OCI-LY3 (cell line): ENCODE data around the gene MGAT2.

Experiments used
- H2AFZ ChIP-seq: fragments of 200-600, 300-600 bp; shearing (Covaris generic); 2 replicates; pipeline ENCODE4 v1.6.0; 2014; ENCODE audit warnings: antibody characterized with exemption, low read depth, low read length
- H3K27ac ChIP-seq: fragments of 200-600, 300-600 bp; sonication (generic); 2 replicates; pipeline ENCODE4 v1.5.1; 2014; ENCODE audit warnings: mild to moderate bottlenecking, low read length, moderate library complexity, mixed read lengths
- H3K27me3 ChIP-seq: fragments of 200-600, 300-600 bp; sonication (generic); 2 replicates; pipeline ENCODE4 v1.6.1; 2014; ENCODE audit warnings: low read depth, low read length, mixed read lengths
- H3K36me3 ChIP-seq: fragments of 200-600, 300-600 bp; sonication (generic); replicated peaks from 2 replicates; pipeline ENCODE3; 2014; ENCODE audit warnings: low read depth, low read length, mixed read lengths
- H3K4me1 ChIP-seq: fragments of 300-600, 200-600 bp; sonication (generic); 2 replicates; pipeline ENCODE4 v1.6.1; 2014; ENCODE audit warnings: low read length, mixed read lengths
- H3K4me2 ChIP-seq: fragments of 200-600, 300-600 bp; sonication (generic); 2 replicates; pipeline ENCODE4 v1.6.1; 2014; ENCODE audit warnings: low read length, mixed read lengths
- H3K4me3 ChIP-seq: fragments of 300-600, 200-600 bp; sonication (generic); 2 replicates; pipeline ENCODE4 v1.5.1; 2014; ENCODE audit warnings: antibody characterized with exemption, mild to moderate bottlenecking, low read length, moderate library complexity
- H3K79me2 ChIP-seq: fragments of 300-600, 200-600 bp; shearing (Covaris generic); 2 replicates; pipeline ENCODE4 v1.6.1; 2014; ENCODE audit warnings: mild to moderate bottlenecking, low read length, mixed read lengths
- H3K9ac ChIP-seq: fragments of 300-600, 200-600 bp; shearing (Covaris generic); 2 replicates; pipeline ENCODE4 v1.6.0; 2014; ENCODE audit warnings: mild to moderate bottlenecking, low read length, moderate library complexity
- H3K9me3 ChIP-seq: fragments of 200-600, 300-600 bp; shearing (Covaris generic); 2 replicates; pipeline ENCODE4 v1.6.1; 2014; ENCODE audit warnings: low read length, mixed read lengths; ENCODE audit not compliant: insufficient read depth
- H4K20me1 ChIP-seq: fragments of 200-600, 300-600 bp; sonication (generic); 2 replicates; pipeline ENCODE4 v1.6.1; 2016; ENCODE audit warnings: low read length, mixed read lengths; ENCODE audit not compliant: insufficient read depth
- EZH2phosphoT487 ChIP-seq: fragments of 200-600 bp; shearing (Covaris generic); IDR thresholded peaks from 2 replicates; pipeline ENCODE4 v1.6.1; 2018; ENCODE audit warnings: antibody characterized with exemption, mixed run types, low read depth
- TF ChIP-seq, protein P1 (sequence below): fragments of 200-600, 300-600 bp; sonication (generic); IDR thresholded peaks from 2 replicates; pipeline ENCODE4 v1.5.1; 2014; ENCODE audit warnings: antibody characterized with exemption, low read length, low read depth

The MGAT2 gene

DNA sequence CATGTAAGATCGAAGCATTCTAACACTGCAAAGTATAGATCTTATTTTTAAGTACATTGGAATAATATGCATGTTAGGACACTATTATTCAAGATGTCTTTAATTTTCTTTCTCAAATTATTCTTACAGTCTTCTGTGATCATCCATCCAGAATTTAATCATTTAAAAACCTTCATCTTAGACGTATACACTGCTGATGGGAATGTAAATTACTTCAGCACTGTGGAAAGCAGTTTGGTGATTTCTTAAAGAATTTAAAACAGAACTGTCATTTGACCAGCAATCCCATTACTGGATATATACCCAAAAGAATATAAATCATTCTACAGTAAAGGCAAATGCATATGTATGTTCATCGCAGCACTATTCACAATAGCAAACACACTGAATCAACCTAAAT lies 31.2 kb upstream of the MGAT2 start:
- H3K4me2 ChIP-seq: no peak overlapping the region
- H3K27me3 ChIP-seq: no peaks in the 10 kb centered on the region
- H3K36me3 ChIP-seq: peaks cover 14% of the 10 kb centered on the region
- no peaks in the 10 kb centered on the region for H3K9me3 ChIP-seq
- H2AFZ ChIP-seq: no peak overlapping the region
- H3K4me3 ChIP-seq: no peak overlapping the region
- no peak overlapping the region for H3K27ac ChIP-seq
- peaks cover 26% of the 10 kb centered on the region for H3K4me1 ChIP-seq
- H3K79me2 ChIP-seq: peaks cover 19% of the 10 kb centered on the region
- peaks cover 14% of the 10 kb centered on the region for H4K20me1 ChIP-seq
- no peak overlapping the region for H3K9ac ChIP-seq
- TF ChIP-seq, protein P1, sequence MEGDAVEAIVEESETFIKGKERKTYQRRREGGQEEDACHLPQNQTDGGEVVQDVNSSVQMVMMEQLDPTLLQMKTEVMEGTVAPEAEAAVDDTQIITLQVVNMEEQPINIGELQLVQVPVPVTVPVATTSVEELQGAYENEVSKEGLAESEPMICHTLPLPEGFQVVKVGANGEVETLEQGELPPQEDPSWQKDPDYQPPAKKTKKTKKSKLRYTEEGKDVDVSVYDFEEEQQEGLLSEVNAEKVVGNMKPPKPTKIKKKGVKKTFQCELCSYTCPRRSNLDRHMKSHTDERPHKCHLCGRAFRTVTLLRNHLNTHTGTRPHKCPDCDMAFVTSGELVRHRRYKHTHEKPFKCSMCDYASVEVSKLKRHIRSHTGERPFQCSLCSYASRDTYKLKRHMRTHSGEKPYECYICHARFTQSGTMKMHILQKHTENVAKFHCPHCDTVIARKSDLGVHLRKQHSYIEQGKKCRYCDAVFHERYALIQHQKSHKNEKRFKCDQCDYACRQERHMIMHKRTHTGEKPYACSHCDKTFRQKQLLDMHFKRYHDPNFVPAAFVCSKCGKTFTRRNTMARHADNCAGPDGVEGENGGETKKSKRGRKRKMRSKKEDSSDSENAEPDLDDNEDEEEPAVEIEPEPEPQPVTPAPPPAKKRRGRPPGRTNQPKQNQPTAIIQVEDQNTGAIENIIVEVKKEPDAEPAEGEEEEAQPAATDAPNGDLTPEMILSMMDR: no peak
- TF ChIP-seq EZH2phosphoT487: no peak

DNA sequence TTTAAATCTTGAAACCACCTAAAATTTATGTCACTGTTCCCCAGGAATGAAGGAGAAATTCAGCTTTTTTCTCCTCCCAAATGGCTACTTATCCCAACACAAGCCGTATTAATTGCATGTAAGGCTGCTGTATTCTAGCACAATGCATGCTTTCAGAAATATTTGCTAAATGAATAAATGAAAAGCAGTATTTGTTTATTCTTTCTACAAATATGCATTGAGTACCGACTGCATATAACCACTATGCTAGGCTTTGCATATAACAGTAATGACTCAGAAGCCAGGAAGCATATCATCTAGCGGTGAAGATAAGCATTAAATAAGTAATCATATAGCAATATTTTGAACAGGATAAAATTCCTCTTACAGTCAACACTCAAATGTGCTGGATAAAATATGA lies 27.6 kb upstream of the MGAT2 start:
- H3K27me3 ChIP-seq: no peaks in the 10 kb centered on the region
- peak overlapping the region; percentile 88 for H3K4me2 ChIP-seq
- no peaks in the 10 kb centered on the region for H3K36me3 ChIP-seq
- peak overlapping the region; percentile 74 for H3K27ac ChIP-seq
- no peaks in the 10 kb centered on the region for H4K20me1 ChIP-seq
- H3K79me2 ChIP-seq: peaks cover 8% of the 10 kb centered on the region
- H3K4me3 ChIP-seq: peak overlapping the region; percentile 67
- H2AFZ ChIP-seq: 0 out of 2 replicates have a peak overlapping the region, but pooled peaks have one; percentile 52
- H3K9ac ChIP-seq: peak overlapping the region; percentile 45
- H3K4me1 ChIP-seq: peaks cover 39% of the 10 kb centered on the region
- TF ChIP-seq, protein P1: no peak
- TF ChIP-seq EZH2phosphoT487: no peak
- H3K9me3 ChIP-seq: no peaks in the 10 kb centered on the region

DNA sequence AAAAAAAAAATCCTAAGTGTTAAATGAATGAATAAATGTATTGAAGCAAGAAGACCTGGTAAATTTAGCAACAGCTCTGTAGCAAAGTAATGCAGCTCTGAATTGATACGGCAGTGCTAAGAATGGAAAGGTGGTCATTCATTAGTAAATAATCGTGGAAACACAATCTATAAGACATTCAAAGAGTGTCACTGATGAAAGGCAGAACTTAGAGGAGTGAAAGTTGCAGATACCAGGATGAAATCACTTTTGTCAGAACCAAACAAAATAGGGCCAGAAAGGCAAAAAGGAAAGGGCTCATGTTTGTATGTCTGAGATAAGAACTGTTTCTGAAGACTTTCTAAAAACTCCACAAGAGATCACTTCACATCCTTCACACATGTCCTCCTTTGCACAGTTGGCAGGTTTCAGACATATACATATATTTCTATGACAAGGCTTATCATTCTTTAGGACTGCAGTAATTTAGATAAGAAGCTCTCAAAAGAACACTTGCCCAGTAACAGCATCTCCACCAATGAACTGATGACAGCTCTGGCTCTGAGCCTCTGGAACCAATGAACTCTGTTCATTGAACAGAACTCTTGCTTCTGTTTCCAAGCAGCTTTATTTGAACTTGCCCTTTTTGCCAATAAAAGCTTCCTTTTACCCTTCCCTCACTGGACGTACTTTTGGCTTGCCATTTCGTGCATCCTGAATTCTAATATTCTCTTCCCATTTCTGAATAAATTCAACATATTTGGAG lies 26.1 kb upstream of the MGAT2 start:
- Histone ChIP-seq H3K27me3 (no peaks in the 10 kb centered on the region), H3K4me3 (peak overlapping the region; percentile 32), H3K9ac (peak overlapping the region; percentile 23; the same call in 1 of the 2 replicates), H2AFZ (no peak overlapping the region), H3K4me1 (peaks cover 39% of the 10 kb centered on the region), H3K79me2 (peaks cover 24% of the 10 kb centered on the region), H4K20me1 (no peaks in the 10 kb centered on the region), H3K27ac (peak overlapping the region; percentile 74), H3K9me3 (no peaks in the 10 kb centered on the region), H3K4me2 (peak overlapping the region; percentile 88), H3K36me3 (no peaks in the 10 kb centered on the region)
- TF ChIP-seq, protein P1: no peak
- TF ChIP-seq EZH2phosphoT487: no peak

GRCh38 chr14:49598189-49598484 lies 22.5 kb upstream of the MGAT2 start:
- H3K9ac ChIP-seq: peak overlapping the region; percentile 92
- TF ChIP-seq EZH2phosphoT487: no peak
- TF ChIP-seq, protein P1: no peak
- peaks cover 12% of the 10 kb centered on the region for H3K36me3 ChIP-seq
- H3K27ac ChIP-seq: peak overlapping the region; percentile 88
- H3K79me2 ChIP-seq: peaks cover 58% of the 10 kb centered on the region
- H3K4me1 ChIP-seq: peaks cover 30% of the 10 kb centered on the region
- H3K4me2 ChIP-seq: peak overlapping the region; percentile 75
- peak overlapping the region; percentile 85 for H3K4me3 ChIP-seq
- no peaks in the 10 kb centered on the region for H4K20me1 ChIP-seq
- H2AFZ ChIP-seq: 0 out of 2 replicates have a peak overlapping the region, but pooled peaks have one; percentile 58
- H3K27me3 ChIP-seq: no peaks in the 10 kb centered on the region
- no peaks in the 10 kb centered on the region for H3K9me3 ChIP-seq
